PFSK-1 (cell line): ENCODE results near the gene SPAG8.

Source experiments
- FOXP2 ChIP-seq: optimal IDR thresholded peaks from 2 replicates; pipeline ENCODE3; 2011; ENCODE audit warnings: borderline replicate concordance, control low read depth, inconsistent platforms; ENCODE audit not compliant: insufficient read depth; ENCODE audit errors: extremely low read length, extremely low read depth
- POLR2AphosphoS5 ChIP-seq: IDR thresholded peaks from 2 replicates; pipeline ENCODE4 v1.6.1; 2012; ENCODE audit warnings: low read depth, mild to moderate bottlenecking, control low read depth, low read length, moderate library complexity
- REST ChIP-seq, 2 experiments: IDR thresholded peaks; 2 replicates each; pipeline versions ENCODE4 v1.6.1 to v1.8.0; 2011 to 2012; ENCODE audit warnings: low read depth in 2 of 2, low read length in 2 of 2, control low read depth in 1 of 2, inconsistent platforms in 1 of 2, mild to moderate bottlenecking in 1 of 2, moderate library complexity in 1 of 2; ENCODE audit not compliant: insufficient read depth in 1 of 2
- SIN3A ChIP-seq: IDR thresholded peaks from 2 replicates; pipeline ENCODE4 v1.6.1; 2012; ENCODE audit warnings: mild to moderate bottlenecking, low read length, moderate library complexity, borderline replicate concordance; ENCODE audit not compliant: insufficient read depth
- TAF1 ChIP-seq: IDR thresholded peaks from 2 replicates; pipeline ENCODE4 v1.6.1; 2012; ENCODE audit warnings: low read length, control low read depth, borderline replicate concordance; ENCODE audit not compliant: insufficient read depth

SPAG8 gene

GRCh38 chr9:35798658-35799374, 13.2 kb downstream of the SPAG8 start:
- TF ChIP-seq TAF1, result no peak
- TF ChIP-seq FOXP2, result no peak
- TF ChIP-seq POLR2AphosphoS5, result no peak
- no peak for TF ChIP-seq SIN3A
- TF ChIP-seq REST (IDR thresholded peaks at IDR 0.05; ENCODE audit: insufficient read depth in 1 of 2, low read depth in 2 of 2, low read length in 2 of 2), result no peak

- no peak for TF ChIP-seq POLR2AphosphoS5
- TF ChIP-seq TAF1, result no peak
- no peak for TF ChIP-seq REST (IDR thresholded peaks at IDR 0.05; ENCODE audit: insufficient read depth in 1 of 2, low read depth in 2 of 2, low read length in 2 of 2)
- TF ChIP-seq FOXP2, result no peak
- no peak for TF ChIP-seq SIN3A
Observed at GRCh38 chr9:35797311-35798109, 14.6 kb downstream of the SPAG8 start.

GRCh38 chr9:35795695-35796094, 16.4 kb downstream of the SPAG8 start:
- TF ChIP-seq REST (IDR thresholded peaks at IDR 0.05; ENCODE audit: insufficient read depth in 1 of 2, low read depth in 2 of 2, low read length in 2 of 2) (no peak), FOXP2 (no peak), SIN3A (no peak), TAF1 (no peak), POLR2AphosphoS5 (no peak)

GRCh38 chr9:35793461-35793860, 18.6 kb downstream of the SPAG8 start:
- TF ChIP-seq SIN3A (no peak), REST (IDR thresholded peaks at IDR 0.05; ENCODE audit: insufficient read depth in 1 of 2, low read depth in 2 of 2, low read length in 2 of 2) (no peak), POLR2AphosphoS5 (no peak), FOXP2 (no peak), TAF1 (no peak)
